HG03571 (cell line): ENCODE results near the gene RAD54L.
"Not testable (repeated sequence)": the region's sequence is repeated elsewhere in the genome, so short reads cannot be mapped to it uniquely, and the experiment has no call there.

Experiments
- ATAC-seq: cut with Tn5 transposase; IDR thresholded peaks from one replicate; pipeline ENCODE4 v1.9.1; 2021; ENCODE audit not compliant: unreplicated experiment

The RAD54L gene

GRCh38 chr1:46238865-46239264, 8.7 kb upstream of the RAD54L start:
- ATAC-seq = not testable (repeated sequence)

- ATAC-seq = not testable (repeated sequence)
Measured at GRCh38 chr1:46241733-46242132, 5.8 kb upstream of the RAD54L start.

GRCh38 chr1:46242918-46243317, 4.6 kb upstream of the RAD54L start:
- ATAC-seq = no peak

- not testable (repeated sequence) for ATAC-seq
Measured at GRCh38 chr1:46243831-46244230, 3.7 kb upstream of the RAD54L start.

GRCh38 chr1:46244656-46245371, 2.7 kb upstream of the RAD54L start:
- no peak for ATAC-seq

DNA sequence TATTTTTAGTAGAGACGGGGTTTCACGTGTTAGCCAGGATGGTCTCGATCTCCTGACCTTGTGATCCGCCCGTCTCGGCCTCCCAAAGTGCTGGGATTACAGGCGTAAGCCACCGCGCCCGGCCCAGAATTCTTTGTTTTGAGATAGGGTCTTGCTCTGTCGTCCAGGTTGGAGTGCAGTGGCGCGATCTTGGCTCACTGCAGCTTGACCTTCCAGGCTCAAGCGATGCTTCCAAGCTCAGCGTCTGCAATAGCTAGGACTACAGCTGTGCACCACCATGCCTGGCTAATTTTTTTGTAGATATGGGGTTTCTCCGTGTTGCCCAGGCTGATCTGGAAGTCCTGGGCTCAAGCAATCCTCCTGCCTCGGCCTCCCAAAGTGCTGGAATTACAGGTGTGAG, 1.4 kb upstream of the RAD54L start:
- ATAC-seq = not testable (repeated sequence)

DNA sequence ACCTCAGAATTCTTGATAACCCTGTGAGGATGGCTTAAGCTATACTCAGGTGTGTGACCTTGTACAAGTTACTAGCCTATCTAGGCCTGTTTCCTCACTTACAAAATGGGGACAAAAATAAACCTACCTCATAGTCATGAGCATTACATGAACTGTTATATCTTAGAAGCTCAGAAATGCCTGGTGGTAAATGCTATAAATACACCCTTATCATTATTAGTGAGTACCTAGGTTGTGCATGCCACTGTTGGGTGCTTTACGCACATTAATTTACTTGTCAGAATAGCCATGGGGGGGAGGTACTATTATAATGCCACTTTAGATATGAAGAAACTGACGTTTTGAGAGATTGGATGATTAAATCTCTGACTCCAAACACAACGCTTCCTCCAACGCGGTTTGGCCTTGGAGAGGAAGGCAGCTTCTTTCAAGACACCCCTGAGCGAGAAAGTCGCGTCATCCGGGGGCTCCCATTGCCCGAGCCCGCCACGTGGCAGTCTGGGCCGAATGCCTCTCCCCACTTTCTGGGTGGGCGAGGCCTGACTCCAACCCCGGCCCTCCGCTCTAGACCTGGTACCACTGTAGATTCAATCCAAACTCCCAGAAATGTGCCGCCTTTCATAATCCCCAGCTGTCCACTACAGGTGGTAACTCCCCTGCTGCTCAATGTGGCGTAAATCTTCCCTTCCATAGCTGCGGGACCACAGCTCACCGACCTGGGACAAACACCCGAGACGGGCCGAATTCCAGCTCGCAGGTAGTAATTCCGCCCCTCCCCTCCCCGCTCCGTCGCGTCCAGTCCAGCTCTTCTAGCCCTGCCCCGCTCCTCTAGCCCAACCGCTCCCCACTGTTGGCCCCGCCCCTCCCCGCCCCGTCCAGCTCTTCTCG, 771 bp upstream of the RAD54L start:
- ATAC-seq = peak; percentile 51

DNA sequence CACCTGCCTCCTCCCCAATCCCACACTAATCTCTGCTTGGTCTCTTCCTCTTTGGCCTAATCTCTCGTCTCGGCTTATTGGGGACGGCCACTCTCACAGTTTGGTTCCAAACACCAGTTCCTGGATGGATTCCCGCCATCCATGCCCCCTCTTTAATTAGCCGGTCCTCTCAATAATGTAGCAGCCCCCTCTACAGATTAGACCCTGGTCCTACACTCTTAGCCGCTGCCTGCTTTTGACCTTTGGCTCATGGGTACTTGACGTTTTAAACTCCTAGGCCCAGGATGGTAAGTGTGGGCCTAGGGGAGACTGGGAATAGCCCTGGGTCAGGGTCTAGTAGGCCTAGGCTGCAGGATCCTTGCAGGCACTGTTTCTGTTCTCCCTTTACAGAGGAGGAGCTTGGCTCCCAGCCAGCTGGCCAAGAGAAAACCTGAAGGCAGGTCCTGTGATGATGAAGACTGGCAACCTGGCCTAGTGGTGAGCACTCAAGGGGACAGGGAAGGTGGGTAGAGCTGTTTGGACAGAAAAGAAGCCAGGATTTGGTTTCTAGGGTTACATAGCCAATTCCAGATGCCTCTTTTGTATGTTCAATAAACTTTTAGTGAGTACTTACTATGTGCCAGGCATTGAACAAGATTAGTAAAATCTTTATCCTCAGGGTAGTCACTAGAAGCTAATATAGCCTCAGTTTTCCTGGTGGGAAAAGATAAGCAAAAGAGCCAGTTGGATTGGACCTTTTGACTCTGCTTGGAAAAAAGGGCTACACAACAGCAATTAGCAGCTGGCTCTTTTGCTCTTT, 758 bp downstream of the RAD54L start:
- no peak for ATAC-seq

DNA sequence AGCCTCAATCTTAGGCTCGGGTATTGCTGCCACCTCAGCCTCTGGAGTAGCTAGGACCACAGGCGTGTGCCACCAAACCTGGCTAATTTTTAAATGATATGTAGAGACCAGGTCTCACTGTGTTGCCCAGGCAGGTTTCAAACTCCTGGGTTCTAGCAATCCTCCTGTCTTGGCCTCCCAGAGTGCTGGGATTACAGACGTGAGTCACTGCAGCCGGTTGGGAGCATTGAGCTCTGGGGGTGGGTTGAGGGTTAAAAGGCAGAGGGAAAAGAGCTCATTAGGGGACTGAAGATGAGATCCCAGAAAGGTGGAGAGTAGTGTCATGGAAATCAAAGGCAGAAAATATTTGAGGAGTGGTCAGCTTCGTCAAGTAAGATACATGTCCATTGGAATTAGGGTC, 7.1 kb downstream of the RAD54L start:
- no peak for ATAC-seq

DNA sequence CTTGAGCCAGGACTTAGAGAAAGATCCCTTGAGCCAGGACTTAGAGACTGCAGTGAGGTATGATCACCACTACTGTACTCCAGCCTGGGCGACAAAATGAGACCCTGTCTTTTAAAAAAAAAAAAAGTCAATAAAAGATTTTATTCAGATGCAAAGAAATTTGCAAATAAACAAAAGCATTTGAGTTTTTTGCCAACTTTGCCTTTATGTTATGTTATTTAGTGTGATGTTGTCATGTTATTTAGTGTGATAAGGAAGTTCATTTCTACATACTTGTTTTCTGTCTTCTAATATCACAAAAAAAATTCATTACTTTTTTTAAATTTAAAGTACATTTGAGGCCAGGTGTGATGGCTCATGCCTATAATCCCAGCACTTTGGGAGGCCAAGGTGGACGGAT, 9.0 kb downstream of the RAD54L start:
- no peak for ATAC-seq

GRCh38 chr1:46262508-46262907, 14.9 kb downstream of the RAD54L start:
- no peak for ATAC-seq

DNA sequence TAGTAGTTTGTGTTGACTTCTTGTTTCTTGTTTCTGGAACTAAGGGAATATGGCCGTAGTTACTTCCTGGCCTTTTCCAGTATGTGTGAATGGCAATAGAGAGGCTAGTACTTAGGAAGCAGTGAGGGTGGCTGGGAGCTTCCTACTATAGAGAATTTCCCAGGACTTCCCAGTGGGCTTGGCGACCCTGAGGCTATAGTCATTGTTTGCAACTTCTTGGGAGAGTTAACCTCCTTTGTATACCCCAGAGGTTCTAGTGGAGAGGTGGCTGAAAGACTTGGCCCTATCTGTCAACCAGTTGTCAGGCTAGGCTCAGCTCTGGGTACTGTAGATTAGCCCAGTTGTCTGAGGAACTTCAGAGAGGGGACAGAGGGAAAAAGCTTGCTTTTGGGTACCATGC, 15.6 kb downstream of the RAD54L start:
- ATAC-seq = no peak

DNA sequence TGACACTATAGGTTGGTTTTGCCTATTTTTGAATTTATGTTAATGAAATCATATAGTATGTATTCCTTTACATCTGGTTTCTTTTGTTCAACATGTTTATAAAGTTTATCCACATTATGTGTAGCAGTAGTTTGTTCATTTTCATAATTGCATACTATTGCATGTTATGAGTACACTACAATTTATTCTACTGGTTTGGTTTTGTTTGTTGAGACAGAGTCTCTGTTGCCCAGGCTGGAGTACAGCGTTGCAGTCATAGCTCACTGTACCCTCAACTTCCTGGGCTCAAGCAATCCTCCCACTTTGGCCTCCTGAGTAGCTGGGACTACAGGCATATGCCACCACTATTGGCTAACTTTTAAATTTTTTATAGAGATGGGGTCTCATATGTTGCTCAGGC, 21.0 kb downstream of the RAD54L start:
- ATAC-seq = no peak

GRCh38 chr1:46274225-46275029, 26.9 kb downstream of the RAD54L start:
- no peak for ATAC-seq

DNA sequence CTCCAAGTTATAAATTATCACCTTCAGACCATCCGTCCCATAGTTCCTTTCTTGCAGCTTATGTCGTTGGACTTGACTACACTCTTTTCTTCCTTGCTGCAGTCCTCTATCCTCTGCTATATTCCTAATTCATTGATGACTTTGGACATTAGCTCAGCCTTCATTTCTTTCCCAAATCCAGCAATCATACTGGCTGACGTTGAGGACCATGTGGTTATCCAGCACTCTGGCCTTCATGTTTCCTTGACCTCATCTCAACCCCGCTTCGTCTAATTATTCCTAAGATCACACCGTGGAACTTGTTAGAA, 27.4 kb downstream of the RAD54L start:
- no peak for ATAC-seq

GRCh38 chr1:46277658-46278373, 30.3 kb downstream of the RAD54L start:
- no peak for ATAC-seq

DNA sequence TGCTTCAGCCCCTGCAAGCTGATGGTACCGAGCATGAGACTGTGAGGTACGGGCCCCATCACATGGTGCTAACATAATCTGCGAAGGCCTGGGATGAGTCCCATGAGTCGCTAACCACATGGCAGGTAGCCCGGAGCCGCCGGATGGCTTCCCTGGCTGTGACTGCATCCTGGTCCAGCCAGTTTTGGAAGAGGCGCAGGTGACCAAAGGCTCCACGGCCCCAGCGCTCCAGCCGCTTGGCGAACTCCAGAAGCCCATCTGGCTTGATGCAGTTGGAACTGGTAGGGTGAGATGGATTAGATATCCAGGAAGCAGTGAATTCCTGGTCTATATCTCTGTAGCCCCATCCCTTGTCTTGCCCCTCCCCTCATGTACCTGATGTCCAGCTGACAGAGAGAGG, 31.2 kb downstream of the RAD54L start:
- no peak for ATAC-seq

DNA sequence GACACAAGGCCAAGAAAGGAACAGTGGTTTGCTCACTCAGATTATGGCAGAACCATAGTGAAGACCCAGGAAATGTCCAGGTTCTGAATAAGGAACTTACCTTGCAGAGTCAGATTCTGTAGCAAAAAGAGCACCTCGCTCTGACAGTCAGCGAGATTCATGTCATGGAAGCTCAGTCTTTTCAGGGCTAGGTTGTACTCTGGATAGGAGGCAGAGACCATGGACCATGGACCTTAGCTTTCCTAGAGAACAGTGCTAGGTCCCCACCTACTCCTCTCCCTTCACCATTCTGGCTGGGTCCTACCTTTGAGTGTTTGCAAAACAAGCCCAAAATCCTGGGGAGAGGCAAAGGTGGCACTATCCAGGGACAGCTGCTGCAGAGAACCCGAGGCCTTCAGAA, 32.5 kb downstream of the RAD54L start:
- ATAC-seq = no peak

- no peak for ATAC-seq
Measured at GRCh38 chr1:46281021-46281420, 33.5 kb downstream of the RAD54L start.

DNA sequence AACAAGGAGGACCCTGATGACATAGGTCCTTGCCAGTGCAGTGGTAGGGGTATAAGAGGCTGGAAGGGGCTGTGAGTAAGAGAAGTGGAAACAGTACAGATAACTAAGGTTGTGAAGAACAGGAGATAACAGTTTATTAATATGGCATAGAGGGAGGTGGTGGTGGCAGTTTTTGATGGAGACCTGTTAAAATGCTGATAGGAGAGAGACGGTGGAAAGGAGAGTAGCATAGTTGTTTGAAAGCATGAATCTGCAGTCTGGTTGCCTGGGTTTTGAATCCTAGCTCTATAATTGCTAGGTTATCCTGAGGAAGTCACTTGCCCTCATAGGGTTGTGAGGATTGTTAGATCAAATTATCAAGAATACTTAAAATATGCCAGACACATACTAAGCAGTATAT, 36.5 kb downstream of the RAD54L start:
- no peak for ATAC-seq
